Uterus (tissue), 2 donors: ENCODE data around the gene GSS.

ENCODE experiments used
- CTCF ChIP-seq, 4 experiments: fragments of 200-600 bp in 2 of 4; fragments of 450-650 bp in 2 of 4; sonication (generic) in 2 of 4; IDR thresholded peaks; one replicate each; pipeline ENCODE4 v1.5.1; 2016 to 2019; ENCODE audit warnings: antibody characterized with exemption in 4 of 4, mild to moderate bottlenecking in 2 of 4, moderate library complexity in 1 of 4
- POLR2A ChIP-seq, 2 donors: fragments of 450-650 bp; IDR thresholded peaks; one replicate each; pipeline ENCODE4 v1.6.1; 2016; ENCODE audit warnings: antibody characterized with exemption in 2 of 2, mild to moderate bottlenecking in 1 of 2, moderate library complexity in 1 of 2

GRCh38 chr20:34923414-34923813 is 32.2 kb downstream of the GSS start:
- TF ChIP-seq CTCF (IDR thresholded peaks at IDR 0.05) (no peak), POLR2A (IDR thresholded peaks at IDR 0.05) (no peak)
